Nephron (organoid): ENCODE measurements around the gene NKAIN2.

Experiments used
- H3K27ac Mint-ChIP-seq, 3 experiments: 2 replicates each; pipeline ENCODE4 v1.8.0; 2020; ENCODE audit warnings: mixed read lengths in 3 of 3, mild to moderate bottlenecking in 2 of 3, moderate library complexity in 1 of 3
- H3K27me3 Mint-ChIP-seq: 2 replicates; pipeline ENCODE4 v1.8.0; 2021; ENCODE audit warnings: low read depth, mild to moderate bottlenecking, moderate library complexity, mixed read lengths
- H3K36me3 Mint-ChIP-seq: 2 replicates; pipeline ENCODE4 v1.8.0; 2020; ENCODE audit warnings: low read depth, mixed read lengths
- H3K4me1 Mint-ChIP-seq: 2 replicates; pipeline ENCODE4 v1.8.0; 2020; ENCODE audit warnings: mixed read lengths
- H3K4me3 Mint-ChIP-seq, 3 experiments: 2 replicates each; pipeline ENCODE4 v1.8.0; 2020; ENCODE audit warnings: mild to moderate bottlenecking in 3 of 3, mixed read lengths in 3 of 3, moderate library complexity in 2 of 3
- H3K9me3 Mint-ChIP-seq: 2 replicates; pipeline ENCODE4 v1.8.0; 2020; ENCODE audit warnings: mixed read lengths
- TF ChIP-seq, protein P1 (sequence below), 3 experiments: fragments of 200-600 bp; sonication (generic); IDR thresholded peaks; one replicate each; pipeline ENCODE4 v1.5.0; 2021; ENCODE audit warnings: antibody characterized with exemption in 3 of 3; ENCODE audit not compliant: unreplicated experiment in 3 of 3

Gene NKAIN2

GRCh38 chr6:123788319-123788718 is 15.3 kb upstream of the NKAIN2 start:
- Mint-ChIP-seq H3K4me3 (no peak overlapping the region), H3K4me1 (no peaks in the 10 kb centered on the region), H3K27ac (no peak overlapping the region), H3K27me3 (no peaks in the 10 kb centered on the region), H3K36me3 (no peaks in the 10 kb centered on the region), H3K9me3 (no peaks in the 10 kb centered on the region)
- TF ChIP-seq, protein P1, sequence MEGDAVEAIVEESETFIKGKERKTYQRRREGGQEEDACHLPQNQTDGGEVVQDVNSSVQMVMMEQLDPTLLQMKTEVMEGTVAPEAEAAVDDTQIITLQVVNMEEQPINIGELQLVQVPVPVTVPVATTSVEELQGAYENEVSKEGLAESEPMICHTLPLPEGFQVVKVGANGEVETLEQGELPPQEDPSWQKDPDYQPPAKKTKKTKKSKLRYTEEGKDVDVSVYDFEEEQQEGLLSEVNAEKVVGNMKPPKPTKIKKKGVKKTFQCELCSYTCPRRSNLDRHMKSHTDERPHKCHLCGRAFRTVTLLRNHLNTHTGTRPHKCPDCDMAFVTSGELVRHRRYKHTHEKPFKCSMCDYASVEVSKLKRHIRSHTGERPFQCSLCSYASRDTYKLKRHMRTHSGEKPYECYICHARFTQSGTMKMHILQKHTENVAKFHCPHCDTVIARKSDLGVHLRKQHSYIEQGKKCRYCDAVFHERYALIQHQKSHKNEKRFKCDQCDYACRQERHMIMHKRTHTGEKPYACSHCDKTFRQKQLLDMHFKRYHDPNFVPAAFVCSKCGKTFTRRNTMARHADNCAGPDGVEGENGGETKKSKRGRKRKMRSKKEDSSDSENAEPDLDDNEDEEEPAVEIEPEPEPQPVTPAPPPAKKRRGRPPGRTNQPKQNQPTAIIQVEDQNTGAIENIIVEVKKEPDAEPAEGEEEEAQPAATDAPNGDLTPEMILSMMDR (IDR thresholded peaks at IDR 0.05; ENCODE audit: unreplicated experiment in 3 of 3) = no peak

- H3K36me3 Mint-ChIP-seq = no peaks in the 10 kb centered on the region
- H3K4me3 Mint-ChIP-seq = no peak overlapping the region
- peaks cover 19% of the 10 kb centered on the region for H3K9me3 Mint-ChIP-seq
- H3K4me1 Mint-ChIP-seq = no peaks in the 10 kb centered on the region
- TF ChIP-seq, protein P1 (IDR thresholded peaks at IDR 0.05; ENCODE audit: unreplicated experiment in 3 of 3) = no peak
- no peaks in the 10 kb centered on the region for H3K27me3 Mint-ChIP-seq
- no peak overlapping the region for H3K27ac Mint-ChIP-seq
Measured at GRCh38 chr6:123794190-123794589, 9.5 kb upstream of the NKAIN2 start.

DNA sequence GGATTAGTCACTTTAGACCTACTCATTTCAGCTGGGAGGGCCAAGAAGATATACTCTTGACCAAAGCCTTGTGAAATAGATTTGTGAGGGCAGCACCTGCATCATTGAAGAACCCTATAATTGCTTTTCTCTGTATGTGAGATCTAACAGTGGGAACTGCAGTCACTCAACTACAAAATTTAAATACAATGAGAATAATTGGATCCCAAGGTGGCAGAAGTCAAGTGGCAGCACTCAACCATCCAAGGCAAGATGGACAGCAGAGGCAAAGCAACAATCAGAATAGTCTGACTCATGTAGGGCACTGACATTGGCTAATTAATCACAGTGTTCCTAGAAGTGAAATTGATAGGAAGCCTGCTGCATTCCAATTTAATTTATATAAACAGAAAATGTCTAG is 8.9 kb upstream of the NKAIN2 start:
- H3K9me3 Mint-ChIP-seq = peaks cover 19% of the 10 kb centered on the region
- no peaks in the 10 kb centered on the region for H3K36me3 Mint-ChIP-seq
- TF ChIP-seq, protein P1 (IDR thresholded peaks at IDR 0.05; ENCODE audit: unreplicated experiment in 3 of 3) = no peak
- H3K4me3 Mint-ChIP-seq = no peak overlapping the region
- no peaks in the 10 kb centered on the region for H3K4me1 Mint-ChIP-seq
- no peak overlapping the region for H3K27ac Mint-ChIP-seq
- no peaks in the 10 kb centered on the region for H3K27me3 Mint-ChIP-seq

GRCh38 chr6:123801067-123801466 is 2.6 kb upstream of the NKAIN2 start:
- H3K4me3 Mint-ChIP-seq = peak overlapping the region; percentile 18 to 64 (median 57)
- H3K27ac Mint-ChIP-seq = no peak overlapping the region
- TF ChIP-seq, protein P1 (IDR thresholded peaks at IDR 0.05; ENCODE audit: unreplicated experiment in 3 of 3) = no peak
- no peaks in the 10 kb centered on the region for H3K36me3 Mint-ChIP-seq
- H3K27me3 Mint-ChIP-seq = peaks cover 26% of the 10 kb centered on the region
- peaks cover 4% of the 10 kb centered on the region for H3K9me3 Mint-ChIP-seq
- peaks cover 5% of the 10 kb centered on the region for H3K4me1 Mint-ChIP-seq

- TF ChIP-seq, protein P1 (IDR thresholded peaks at IDR 0.05; ENCODE audit: unreplicated experiment in 3 of 3) = no peak
- H3K4me1 Mint-ChIP-seq = peaks cover 5% of the 10 kb centered on the region
- H3K4me3 Mint-ChIP-seq = peak overlapping the region; percentile 92 to 94 (median 93)
- H3K27me3 Mint-ChIP-seq = peaks cover 34% of the 10 kb centered on the region
- H3K27ac Mint-ChIP-seq = no peak overlapping the region
- H3K36me3 Mint-ChIP-seq = no peaks in the 10 kb centered on the region
- H3K9me3 Mint-ChIP-seq = no peaks in the 10 kb centered on the region
Measured at GRCh38 chr6:123802351-123802696, 1.3 kb upstream of the NKAIN2 start.

- H3K9me3 Mint-ChIP-seq = no peaks in the 10 kb centered on the region
- TF ChIP-seq, protein P1 (IDR thresholded peaks at IDR 0.05; ENCODE audit: unreplicated experiment in 3 of 3) = peak; percentile 93 to 98 (median 94)
- H3K36me3 Mint-ChIP-seq = no peaks in the 10 kb centered on the region
- peak overlapping the region; percentile 12 to 58 (median 18) for H3K27ac Mint-ChIP-seq
- peaks cover 5% of the 10 kb centered on the region for H3K4me1 Mint-ChIP-seq
- peaks cover 34% of the 10 kb centered on the region for H3K27me3 Mint-ChIP-seq
- peak overlapping the region; percentile 92 to 94 (median 93) for H3K4me3 Mint-ChIP-seq
Measured at GRCh38 chr6:123802697-123803503, 765 bp upstream of the NKAIN2 start.
